Activated CD4-positive, alpha-beta T cell treated with anti-CD3 and anti-CD28 coated beads, Interleukin-2, amount 10 ng/mL, durations not matched to agents 24 days and 14 days (primary cell): ENCODE measurements around the gene NSF. TPM values are rescaled to one million over a fixed set of nuclear protein-coding genes. Genes with fewer than 3 reads are reported as not detected.
"Not testable (repeated sequence)": the region's sequence is repeated elsewhere in the genome, so short reads cannot be mapped to it uniquely, and the experiment has no call there.

Experiments used
- DNase-seq: peaks from one replicate; pipeline ENCODE4 v3.0.0; 2022
- H3K27ac Mint-ChIP-seq: one replicate; pipeline ENCODE4 v1.8.0; 2022; ENCODE audit warnings: mild to moderate bottlenecking, mixed read lengths
- H3K27me3 Mint-ChIP-seq: one replicate; pipeline ENCODE4 v1.8.0; 2022; ENCODE audit warnings: mixed read lengths
- H3K36me3 Mint-ChIP-seq: one replicate; pipeline ENCODE4 v1.8.0; 2022; ENCODE audit warnings: low read depth, mild to moderate bottlenecking, mixed read lengths
- H3K4me1 Mint-ChIP-seq: one replicate; pipeline ENCODE4 v1.8.0; 2021; ENCODE audit warnings: mixed read lengths
- H3K4me3 Mint-ChIP-seq: one replicate; pipeline ENCODE4 v1.8.0; 2022; ENCODE audit warnings: mild to moderate bottlenecking, moderate library complexity, mixed read lengths
- H3K9me3 Mint-ChIP-seq: one replicate; pipeline ENCODE4 v1.8.0; 2021; ENCODE audit warnings: mixed read lengths
- intact Hi-C: fragments of 100-400 bp; cut with micrococcal nuclease; formaldehyde crosslinking; loops from one replicate; pipeline ENCODE4 v1.15.1; 2023
- total RNA-seq: library from RNA; stranded (reverse); gene quantifications from 2 replicates; pipeline ENCODE4 v1.2.3, GENCODE V29; 2022

Gene NSF
- total RNA-seq, result 28.1 and 32.7 TPM in 2 replicates

DNA sequence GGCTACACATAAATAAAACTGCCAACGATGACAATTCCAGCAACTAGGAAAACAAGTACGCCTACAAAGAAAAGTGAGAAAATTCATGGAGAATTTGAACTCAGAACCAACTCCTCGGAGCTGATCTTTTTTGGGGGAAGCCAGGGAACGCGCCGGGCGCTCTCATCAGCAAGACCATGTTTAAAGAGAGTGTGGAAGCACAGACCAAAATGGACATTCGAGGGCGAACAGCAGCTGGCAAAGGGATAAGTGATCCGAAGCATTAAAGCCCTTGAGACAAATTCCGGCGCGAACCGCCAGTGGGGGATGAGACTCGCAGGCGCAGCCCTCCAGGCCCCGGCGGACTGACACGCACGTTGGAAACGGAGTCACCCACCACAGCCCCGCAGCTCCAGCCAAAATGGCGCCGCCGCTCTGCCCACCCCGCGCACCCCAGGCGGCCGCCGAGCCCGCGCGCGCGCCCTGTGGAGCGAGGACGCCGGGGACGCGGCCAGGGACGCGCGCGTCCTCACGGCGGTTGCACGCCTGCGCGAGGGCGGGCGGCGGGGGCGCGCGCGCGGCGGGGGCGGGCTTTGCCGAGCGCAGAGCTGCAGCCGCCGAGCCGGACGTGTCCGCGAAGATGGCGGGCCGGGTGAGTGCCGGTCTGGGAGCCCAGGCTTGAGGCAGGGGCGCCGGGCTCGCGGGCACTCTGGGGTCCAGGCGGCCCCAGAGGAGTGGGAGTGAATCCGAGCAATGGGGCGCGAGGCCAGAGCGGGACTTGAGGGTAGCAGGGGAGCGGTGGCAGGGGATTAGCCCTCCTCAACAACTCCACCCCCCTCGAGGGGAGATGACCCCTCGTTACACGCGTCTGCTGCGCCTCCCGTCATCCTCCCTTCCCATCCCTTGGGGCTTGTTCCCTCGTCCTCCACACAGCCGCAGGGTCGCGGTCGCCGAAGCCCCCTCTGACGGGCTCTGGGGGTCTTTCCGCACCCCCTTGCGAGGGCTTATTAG lies at the start of gene NSF:
TSS of gene NSF (plus strand) at position 513 of the 990 bp plus-strand sequence. CDS start at position 620, 107 bp downstream.
- H3K4me1 Mint-ChIP-seq, DNase-seq, H3K36me3 Mint-ChIP-seq, intact Hi-C loops, H3K27me3 Mint-ChIP-seq, H3K4me3 Mint-ChIP-seq, H3K9me3 Mint-ChIP-seq, H3K27ac Mint-ChIP-seq: not testable (repeated sequence)

DNA sequence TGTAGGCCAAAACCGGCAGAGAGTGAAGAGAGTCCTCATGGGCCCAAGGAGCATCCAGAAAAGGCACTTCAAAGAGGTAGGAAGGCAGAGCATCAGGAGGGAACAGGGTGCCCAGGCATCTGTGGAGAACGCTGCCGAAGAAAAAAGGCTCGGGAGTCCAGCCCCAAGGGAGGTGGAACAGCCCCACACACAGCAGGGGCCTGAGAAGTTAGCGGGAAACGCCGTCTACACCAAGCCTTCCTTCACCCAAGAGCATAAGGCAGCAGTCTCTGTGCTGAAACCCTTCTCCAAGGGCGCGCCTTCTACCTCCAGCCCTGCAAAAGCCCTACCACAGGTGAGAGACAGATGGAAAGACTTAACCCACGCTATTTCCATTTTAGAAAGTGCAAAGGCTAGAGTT lies 41.9 kb upstream of the NSF start:
- DNase-seq, H3K4me1 Mint-ChIP-seq, H3K4me3 Mint-ChIP-seq, H3K27me3 Mint-ChIP-seq, H3K36me3 Mint-ChIP-seq, intact Hi-C loops, H3K27ac Mint-ChIP-seq, H3K9me3 Mint-ChIP-seq: not testable (repeated sequence)

DNA sequence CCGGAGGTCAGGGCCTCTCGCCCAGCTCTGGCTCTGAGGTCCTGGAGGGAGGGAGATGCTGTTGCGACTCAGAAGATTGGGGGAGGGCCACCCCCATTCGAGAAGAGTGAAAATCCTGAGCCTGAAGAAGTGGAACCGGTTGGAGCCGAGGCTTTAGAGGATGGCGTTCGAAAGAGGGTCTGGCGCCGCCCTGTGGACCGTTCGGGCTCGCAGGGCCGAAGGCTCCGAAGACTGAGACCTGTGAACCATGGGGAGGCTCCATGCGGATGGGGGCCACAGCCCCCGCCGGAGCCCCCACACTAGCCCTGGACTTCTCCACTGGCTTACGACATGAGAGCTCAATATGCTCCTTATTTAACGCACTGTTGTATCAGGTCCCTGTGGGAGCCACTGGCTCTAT lies 31.3 kb upstream of the NSF start:
- H3K36me3 Mint-ChIP-seq, H3K4me1 Mint-ChIP-seq, DNase-seq, H3K4me3 Mint-ChIP-seq, H3K27me3 Mint-ChIP-seq, intact Hi-C loops, H3K9me3 Mint-ChIP-seq, H3K27ac Mint-ChIP-seq: not testable (repeated sequence)

DNA sequence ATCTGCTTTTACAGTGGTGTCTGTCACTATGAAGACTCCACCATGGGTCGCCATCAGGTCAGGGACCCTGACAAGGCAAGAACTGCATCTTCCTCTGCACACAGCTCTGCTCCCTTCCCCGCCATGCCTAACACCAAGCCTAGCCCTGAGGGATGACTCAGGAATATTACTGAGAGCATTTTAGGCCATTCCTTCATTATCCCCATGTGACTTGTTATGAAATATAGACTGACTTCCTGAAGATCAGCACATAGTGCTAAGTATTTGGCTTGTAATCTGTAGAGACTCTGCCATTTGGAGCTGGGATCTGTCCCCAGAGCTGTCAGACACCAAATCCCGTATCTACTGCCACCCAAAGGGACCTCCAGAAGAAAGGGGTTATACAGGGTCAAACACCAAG lies 30.4 kb upstream of the NSF start:
- H3K27ac Mint-ChIP-seq, H3K36me3 Mint-ChIP-seq, intact Hi-C loops, H3K4me1 Mint-ChIP-seq, H3K27me3 Mint-ChIP-seq, DNase-seq, H3K4me3 Mint-ChIP-seq, H3K9me3 Mint-ChIP-seq: not testable (repeated sequence)

DNA sequence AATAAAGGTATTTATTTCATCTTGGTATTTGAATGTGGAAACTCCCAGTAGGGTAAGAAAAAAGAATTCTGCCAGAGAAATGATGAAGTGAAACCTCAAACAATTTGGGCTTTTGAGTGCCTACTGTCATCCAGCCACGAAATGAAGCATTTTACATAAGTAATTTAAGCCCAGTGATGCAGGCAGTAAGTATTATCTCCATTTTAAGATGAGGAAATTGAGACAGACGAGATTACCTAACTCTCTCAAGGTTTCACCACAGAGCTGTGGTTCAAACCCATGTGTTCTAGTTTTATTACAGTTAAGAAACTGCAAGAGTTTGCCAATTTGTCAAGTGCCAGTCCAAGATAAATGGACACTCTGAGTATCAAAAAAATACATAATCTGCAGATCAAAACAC lies 24.2 kb upstream of the NSF start:
- H3K9me3 Mint-ChIP-seq, intact Hi-C loops, H3K36me3 Mint-ChIP-seq: not testable (repeated sequence)

DNA sequence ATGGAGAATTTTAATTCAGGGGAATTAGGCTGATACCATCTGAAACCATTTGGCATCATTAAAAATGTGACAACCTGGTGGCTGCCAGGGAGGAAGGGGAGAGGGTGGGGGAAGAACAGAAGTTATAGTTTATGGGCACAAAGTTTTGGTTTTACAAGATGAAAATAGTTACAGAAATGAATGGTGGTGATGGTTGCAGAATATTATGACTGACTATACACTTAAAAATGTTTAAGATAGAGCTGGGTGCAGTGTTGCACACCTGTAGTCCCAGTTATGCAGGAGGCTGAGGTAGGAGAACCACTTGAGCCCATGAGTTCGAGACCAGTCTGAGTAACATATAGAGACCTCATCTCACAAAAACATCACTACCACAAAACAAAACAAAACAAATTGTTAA lies 23.5 kb upstream of the NSF start:
- intact Hi-C loops, H3K4me3 Mint-ChIP-seq, H3K9me3 Mint-ChIP-seq, H3K27ac Mint-ChIP-seq, DNase-seq, H3K36me3 Mint-ChIP-seq, H3K27me3 Mint-ChIP-seq, H3K4me1 Mint-ChIP-seq: not testable (repeated sequence)

More for the DNA sequence above, 24.2 kb upstream of the NSF start:
- not testable (repeated sequence) for H3K4me3 Mint-ChIP-seq, H3K4me1 Mint-ChIP-seq, H3K27ac Mint-ChIP-seq, H3K27me3 Mint-ChIP-seq, DNase-seq

DNA sequence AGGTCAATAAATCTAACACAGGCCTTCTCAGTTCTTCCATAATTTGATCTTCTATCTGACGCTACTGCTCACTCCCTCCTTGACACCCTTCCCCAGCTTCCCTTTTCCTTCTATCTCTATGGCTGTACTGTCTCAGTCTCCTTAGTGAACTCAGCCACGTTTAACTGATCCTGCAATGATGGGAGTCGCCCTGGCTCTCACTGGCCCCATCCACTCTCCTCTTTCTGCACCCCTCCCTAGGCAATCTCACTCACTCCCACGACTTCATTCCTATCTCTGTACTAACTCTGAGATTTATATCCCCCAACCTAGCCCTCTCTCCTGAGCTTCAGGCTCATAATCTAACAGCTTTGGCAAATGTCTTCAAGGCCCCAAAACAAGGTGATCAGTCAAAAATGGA lies 18.7 kb upstream of the NSF start:
- H3K36me3 Mint-ChIP-seq, H3K27me3 Mint-ChIP-seq, intact Hi-C loops, H3K9me3 Mint-ChIP-seq, H3K4me3 Mint-ChIP-seq, H3K27ac Mint-ChIP-seq, DNase-seq, H3K4me1 Mint-ChIP-seq: not testable (repeated sequence)

DNA sequence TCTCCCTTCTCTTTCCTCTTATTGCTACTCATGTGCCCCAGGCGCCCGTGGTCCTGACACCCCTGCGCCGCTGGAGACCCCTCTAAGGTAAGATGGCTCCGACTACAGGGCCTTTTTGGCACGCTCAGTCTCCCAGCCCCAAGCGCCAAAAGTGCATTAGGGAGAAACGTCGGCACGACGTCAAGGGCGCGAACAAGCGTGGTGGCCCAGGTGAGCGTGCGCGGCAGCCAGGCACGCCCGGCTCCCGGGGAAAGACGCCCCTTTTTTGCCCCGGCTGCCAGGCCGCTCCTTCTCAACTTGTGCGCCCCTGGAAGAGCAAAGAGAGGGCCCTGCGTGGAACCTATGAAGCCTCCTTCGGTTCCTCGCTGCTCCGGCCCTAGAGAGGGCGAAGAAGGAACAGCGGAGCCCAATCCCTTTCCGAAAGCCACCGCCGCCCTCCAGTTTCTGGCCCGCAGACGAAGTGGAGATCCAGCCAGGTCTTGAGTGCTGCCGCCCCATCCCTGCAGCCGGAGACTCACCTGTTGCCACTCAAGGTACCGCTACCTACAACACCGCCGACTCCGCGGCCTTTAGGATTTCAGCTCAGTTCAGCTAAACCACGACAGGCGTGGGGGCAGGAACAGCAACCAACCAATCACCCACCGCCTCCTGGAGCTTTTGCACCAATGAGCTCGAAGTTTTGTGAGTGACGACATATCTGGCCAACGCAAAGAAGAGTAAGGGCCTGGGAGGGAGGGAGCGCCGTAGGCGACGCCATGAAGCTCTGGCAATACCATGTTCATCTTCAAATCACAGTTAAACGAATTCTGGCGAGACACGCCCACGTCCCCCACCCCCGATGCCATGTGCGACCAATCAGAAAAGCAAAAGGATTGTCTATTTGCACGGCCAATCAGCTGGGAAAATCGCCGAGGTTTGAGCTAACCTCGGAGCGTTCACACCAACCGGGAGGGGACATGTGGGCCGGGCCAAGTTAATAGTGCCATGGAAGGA lies 11.1 kb upstream of the NSF start, which contains the start of gene ARL17A:
TSS of gene ARL17A (minus strand) at position 609 of the 993 bp plus-strand sequence. CDS start 3,369 bp downstream, outside the sequence.
- intact Hi-C loops, H3K27ac Mint-ChIP-seq, H3K4me3 Mint-ChIP-seq, H3K4me1 Mint-ChIP-seq, H3K9me3 Mint-ChIP-seq, H3K27me3 Mint-ChIP-seq, H3K36me3 Mint-ChIP-seq: not testable (repeated sequence)
- peak; percentile 94 for DNase-seq

DNA sequence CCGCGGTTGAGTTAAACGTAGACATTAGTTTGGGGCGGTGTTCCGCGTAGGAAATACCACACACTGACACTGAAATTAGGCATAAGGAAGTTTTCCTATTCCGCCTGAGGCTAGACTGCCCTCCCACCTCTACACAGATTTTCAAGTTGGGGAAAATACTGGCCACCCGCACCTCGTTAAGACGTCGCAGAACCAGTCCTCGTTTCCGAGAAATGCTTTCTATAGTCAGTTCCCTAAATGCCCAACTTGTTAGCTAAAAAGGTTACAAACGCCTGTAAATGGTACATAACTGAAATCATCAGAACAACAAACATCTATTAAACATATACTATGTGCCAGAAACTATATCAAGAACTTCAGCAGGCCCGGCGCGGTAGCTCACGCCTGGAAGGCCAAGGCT lies 10.4 kb upstream of the NSF start:
- H3K27ac Mint-ChIP-seq, H3K4me3 Mint-ChIP-seq, H3K27me3 Mint-ChIP-seq: not testable (repeated sequence)

DNA sequence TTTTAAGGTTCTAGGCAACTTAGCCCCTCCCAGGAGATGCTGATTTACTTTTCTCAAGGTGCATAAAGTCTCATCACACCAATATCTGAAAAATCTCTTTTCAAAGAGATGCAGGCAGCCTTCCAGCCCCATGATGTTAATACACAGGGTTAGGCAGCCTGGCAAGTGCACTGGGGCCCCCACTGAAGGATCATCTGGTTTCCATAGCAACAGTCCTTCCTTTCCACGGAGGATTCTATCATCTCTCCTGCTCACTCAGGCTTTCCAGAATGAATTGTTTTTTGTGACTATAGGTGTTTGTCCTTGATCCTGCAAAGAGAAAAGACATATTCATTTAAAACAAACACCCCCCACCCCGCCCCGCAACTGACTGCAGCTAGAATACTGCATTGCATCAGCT lies 5.0 kb upstream of the NSF start:
- H3K4me1 Mint-ChIP-seq, H3K36me3 Mint-ChIP-seq, DNase-seq, H3K9me3 Mint-ChIP-seq, H3K4me3 Mint-ChIP-seq, H3K27ac Mint-ChIP-seq, H3K27me3 Mint-ChIP-seq, intact Hi-C loops: not testable (repeated sequence)

More for the DNA sequence above, 10.4 kb upstream of the NSF start:
- H3K36me3 Mint-ChIP-seq, H3K4me1 Mint-ChIP-seq, intact Hi-C loops, H3K9me3 Mint-ChIP-seq: not testable (repeated sequence)
- DNase-seq, result peak; percentile 45

DNA sequence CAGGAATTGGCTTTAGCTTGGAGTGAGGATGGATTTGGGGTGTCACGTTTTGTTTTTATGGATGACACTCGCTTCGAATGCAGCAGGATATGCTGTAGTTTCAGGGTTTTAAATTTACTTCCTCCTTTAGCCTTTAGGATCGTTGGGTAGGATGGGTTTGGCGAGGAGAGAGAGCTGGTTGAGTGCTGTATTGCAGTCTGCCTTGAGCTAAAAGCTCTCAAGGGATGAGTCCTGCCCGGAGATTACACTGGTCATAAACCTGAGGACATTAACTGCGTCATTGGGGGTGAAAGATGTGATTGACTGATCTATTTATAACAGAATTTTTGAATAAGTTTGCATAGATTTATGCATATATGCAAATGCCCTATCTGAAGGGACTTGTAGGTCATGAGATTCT lies 863 bp downstream of the NSF start:
- H3K4me1 Mint-ChIP-seq, H3K9me3 Mint-ChIP-seq, H3K27me3 Mint-ChIP-seq, DNase-seq, H3K4me3 Mint-ChIP-seq, H3K36me3 Mint-ChIP-seq, H3K27ac Mint-ChIP-seq, intact Hi-C loops: not testable (repeated sequence)

DNA sequence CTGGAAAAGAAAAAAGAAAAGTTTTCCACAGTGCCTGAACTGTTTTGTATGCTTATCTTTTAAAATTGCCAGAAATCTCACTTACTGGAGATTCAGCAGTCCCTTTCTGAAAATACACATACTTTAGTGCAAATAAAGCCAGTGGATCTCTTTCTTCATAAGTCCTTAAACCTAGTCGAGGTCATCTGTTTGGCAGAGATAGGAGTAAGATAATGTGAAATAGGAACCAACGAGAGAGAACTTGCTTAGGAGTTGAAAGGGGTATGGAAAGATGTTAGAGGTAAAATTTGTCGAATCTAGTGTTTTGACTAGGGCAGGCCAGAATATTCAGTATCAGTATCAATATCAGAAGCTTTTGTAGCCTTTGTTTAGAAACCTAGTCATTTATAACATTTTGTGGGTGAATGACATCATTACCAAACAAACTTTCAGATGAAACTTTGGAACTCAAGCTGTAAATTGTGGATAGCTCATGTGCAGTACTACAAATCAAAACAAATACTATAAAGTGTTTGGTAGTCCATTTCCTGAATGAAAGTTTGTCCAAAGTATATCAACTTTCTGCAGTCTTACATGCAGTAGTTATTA lies 8.0 kb downstream of the NSF start:
- H3K27me3 Mint-ChIP-seq, H3K36me3 Mint-ChIP-seq, intact Hi-C loops, H3K4me3 Mint-ChIP-seq, DNase-seq, H3K4me1 Mint-ChIP-seq, H3K27ac Mint-ChIP-seq, H3K9me3 Mint-ChIP-seq: not testable (repeated sequence)

DNA sequence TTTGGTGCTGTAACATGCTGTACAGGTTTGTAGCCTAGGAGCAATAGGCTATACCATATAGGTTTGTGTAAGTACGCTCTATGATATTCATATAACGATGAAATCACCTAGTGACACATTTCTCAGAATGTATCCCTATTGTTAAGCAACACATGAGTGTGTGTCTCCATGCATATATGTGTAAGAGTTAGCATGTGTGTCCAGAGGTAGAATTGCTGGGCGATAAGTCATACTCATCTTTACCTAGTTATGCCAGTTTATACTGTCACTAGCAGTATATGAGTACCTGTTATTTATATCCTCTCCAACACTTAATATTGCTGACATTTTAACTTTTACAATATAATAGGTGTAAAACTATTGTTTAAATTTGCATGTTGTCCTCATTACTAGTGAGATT lies 10.3 kb downstream of the NSF start:
- H3K4me1 Mint-ChIP-seq, H3K4me3 Mint-ChIP-seq, H3K36me3 Mint-ChIP-seq, H3K27me3 Mint-ChIP-seq, intact Hi-C loops, H3K27ac Mint-ChIP-seq, H3K9me3 Mint-ChIP-seq, DNase-seq: not testable (repeated sequence)

DNA sequence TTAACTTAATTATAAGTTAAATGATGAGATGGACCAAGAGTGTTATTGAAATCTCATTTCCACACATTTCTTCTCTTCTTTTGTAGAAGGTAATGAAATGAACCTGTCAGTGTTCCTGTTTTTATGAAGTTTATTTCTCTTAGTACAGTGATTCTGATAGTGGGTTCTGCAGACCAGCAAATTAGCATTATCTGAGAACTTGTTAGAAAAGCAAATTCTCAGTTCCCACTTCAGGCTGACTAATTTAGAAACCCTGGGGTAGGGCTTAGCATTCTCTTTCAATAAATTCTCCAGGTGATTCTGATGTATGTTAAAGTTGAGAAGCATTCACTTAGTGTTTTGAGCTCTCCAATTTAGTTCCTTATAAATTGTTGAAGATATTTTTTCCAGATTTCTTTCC lies 12.7 kb downstream of the NSF start:
- H3K36me3 Mint-ChIP-seq, H3K27me3 Mint-ChIP-seq, H3K27ac Mint-ChIP-seq, H3K4me3 Mint-ChIP-seq, DNase-seq, intact Hi-C loops, H3K9me3 Mint-ChIP-seq, H3K4me1 Mint-ChIP-seq: not testable (repeated sequence)
